CD4-positive, alpha-beta memory T cell (primary cell): ENCODE results near the gene ZNF74. TPM values are rescaled to one million over a fixed set of nuclear protein-coding genes. Genes with fewer than 3 reads are reported as not detected.
"Not testable (repeated sequence)": the region's sequence is repeated elsewhere in the genome, so short reads cannot be mapped to it uniquely, and the experiment has no call there.

Experiments
- CTCF ChIA-PET: fragments of 350-600 bp; sonication (Branson Sonifier 250); formaldehyde crosslinking; loops from one replicate; lab custom pipeline; 2021; ENCODE audit warnings: inconsistent platforms; ENCODE audit not compliant: partially characterized antibody; lab: Charles Lee
- POLR2A ChIA-PET: fragments of 350-600 bp; sonication (Branson Sonifier 250); formaldehyde crosslinking; loops from one replicate; lab custom pipeline; 2021; ENCODE audit not compliant: partially characterized antibody; lab: Charles Lee
- DNase-seq, 5 donors: peaks; one replicate each; pipeline versions ENCODE4 v3.0.0 to v3.0.0-alpha.2; 2020 to 2022; ENCODE audit warnings: mixed read lengths in 1 of 5
- H3K27ac ChIP-seq: one replicate; pipeline ENCODE4 v1.7.0; 2013; ENCODE audit warnings: low read depth, low read length
- H3K27me3 ChIP-seq: 2 replicates; pipeline ENCODE4 v1.7.0; 2013; ENCODE audit warnings: mild to moderate bottlenecking, low read length, moderate library complexity; ENCODE audit not compliant: insufficient read depth
- H3K36me3 ChIP-seq: 2 replicates; pipeline ENCODE4 v1.7.0; 2013; ENCODE audit warnings: mild to moderate bottlenecking, low read length, moderate library complexity; ENCODE audit not compliant: insufficient read depth
- H3K4me1 ChIP-seq: 2 replicates; pipeline ENCODE4 v1.7.0; 2013; ENCODE audit warnings: mild to moderate bottlenecking, low read length, moderate library complexity; ENCODE audit not compliant: insufficient read depth
- H3K4me3 ChIP-seq, 2 donors: one replicate each; pipeline ENCODE4 v1.7.0; 2013; ENCODE audit warnings: low read length in 2 of 2, mild to moderate bottlenecking in 1 of 2
- H3K9me3 ChIP-seq, 2 donors: one replicate each; pipeline ENCODE4 v1.7.0; 2013; ENCODE audit warnings: low read length in 2 of 2, control low read depth in 1 of 2; ENCODE audit not compliant: control insufficient read depth in 1 of 2
- H3K27ac Mint-ChIP-seq, 7 donors: one replicate each; pipeline ENCODE4 v1.8.0; 2020 to 2021; ENCODE audit warnings: mixed read lengths in 7 of 7, mild to moderate bottlenecking in 6 of 7, inconsistent platforms in 3 of 7, moderate library complexity in 3 of 7
- H3K27me3 Mint-ChIP-seq, 2 donors: one replicate each; pipeline ENCODE4 v1.8.0; 2020 to 2021; ENCODE audit warnings: mixed read lengths in 2 of 2
- H3K36me3 Mint-ChIP-seq, 2 donors: one replicate each; pipeline ENCODE4 v1.8.0; 2020 to 2021; ENCODE audit warnings: mixed read lengths in 2 of 2, inconsistent platforms in 1 of 2, mild to moderate bottlenecking in 1 of 2
- H3K4me1 Mint-ChIP-seq, 4 donors: one replicate each; pipeline ENCODE4 v1.8.0; 2020 to 2021; ENCODE audit warnings: mixed read lengths in 4 of 4, mild to moderate bottlenecking in 1 of 4
- H3K4me3 Mint-ChIP-seq, 8 donors: one replicate each; pipeline ENCODE4 v1.8.0; 2020 to 2021; ENCODE audit warnings: mixed read lengths in 8 of 8, mild to moderate bottlenecking in 7 of 8, moderate library complexity in 6 of 8, inconsistent platforms in 3 of 8
- H3K9me3 Mint-ChIP-seq, 8 donors: one replicate each; pipeline ENCODE4 v1.8.0; 2020 to 2021; ENCODE audit warnings: mixed read lengths in 8 of 8, mild to moderate bottlenecking in 5 of 8, inconsistent platforms in 3 of 8, moderate library complexity in 1 of 8
- intact Hi-C: fragments of 100-400 bp; cut with micrococcal nuclease; formaldehyde crosslinking; loops from one replicate; pipeline ENCODE4 v1.15.1; 2023
- polyA plus RNA-seq, 2 donors: library from polyadenylated mRNA; unstranded; fragments of 300-500 nt; fragmentation: Illumina TruSeq; gene quantifications; one replicate each; pipeline ENCODE4 v1.2.3, GENCODE V29; 2021
- total RNA-seq, 2 experiments: library from RNA; stranded (reverse); gene quantifications; one replicate each; pipeline ENCODE4 v1.2.3, GENCODE V29; 2021

ZNF74 gene
- total and polyA plus RNA-seq, 4 experiments from 2014 or later: 3.0 to 17.4 (median 13.3) TPM

DNA sequence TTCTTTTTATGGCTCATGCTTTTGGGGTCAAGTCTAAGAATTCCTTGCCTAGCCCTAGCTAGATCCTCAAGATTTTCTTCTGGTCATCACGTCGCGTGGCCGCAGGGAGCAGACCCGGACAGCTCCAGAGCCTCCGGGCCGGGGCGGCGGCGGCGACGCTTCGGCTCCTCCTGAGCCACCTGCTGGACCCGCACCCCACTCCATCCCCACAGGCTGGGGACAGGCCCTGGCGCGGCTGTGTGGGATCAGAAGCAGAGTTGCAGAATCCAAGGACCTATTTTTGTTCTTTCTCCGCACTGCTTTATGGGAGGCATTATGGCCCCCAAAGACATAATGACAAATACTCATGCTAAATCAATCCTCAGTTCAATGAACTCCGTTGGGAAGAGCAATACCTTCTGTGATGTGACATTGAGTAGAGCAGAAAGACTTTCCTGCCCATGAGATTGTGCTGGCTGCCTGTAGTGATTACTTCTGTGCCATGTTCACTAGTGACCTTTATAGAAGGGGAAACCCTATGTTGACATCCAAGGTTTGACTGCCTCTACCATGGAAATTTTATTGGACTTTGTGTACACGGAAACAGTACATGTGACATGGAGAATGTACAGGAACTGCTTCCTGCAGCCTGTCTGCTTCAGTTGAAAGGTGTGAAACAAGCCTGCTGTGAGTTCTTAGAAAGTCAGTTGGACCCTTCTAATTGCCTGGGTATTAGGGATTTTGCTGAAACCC lies 56.0 kb downstream of the ZNF74 start:
- Histone ChIP-seq H3K4me1 (no peaks in the 10 kb centered on the region), H3K27me3 (no peaks in the 10 kb centered on the region), H3K27ac (no peak overlapping the region), H3K9me3 (no peaks in the 10 kb centered on the region), H3K4me3 (no peak overlapping the region), H3K36me3 (peaks cover 14% of the 10 kb centered on the region)
- peak overlapping the region in 1 of 7 donors; percentile 29 for H3K27ac Mint-ChIP-seq
- no peak for DNase-seq
- ChIA-PET CTCF (interaction anchor here (1.0 kb wide), 1 partner anchor 32 kb away, joined by 3 read pairs; no protein-coding TSS in a partner anchor), POLR2A (interaction anchor here (1.4 kb wide), 1 partner anchor 9 kb away, joined by 5 read pairs; no protein-coding TSS in a partner anchor)
- H3K9me3 Mint-ChIP-seq: no peaks in the 10 kb centered on the region
- intact Hi-C loops: no loop called here
- H3K27me3 Mint-ChIP-seq: no peaks in the 10 kb centered on the region
- H3K4me1 Mint-ChIP-seq: peaks cover 0 to 4% (median 0%) of the 10 kb centered on the region in 4 donors
- H3K36me3 Mint-ChIP-seq: peaks cover 22 to 31% of the 10 kb centered on the region in 2 donors
- no peak overlapping the region for H3K4me3 Mint-ChIP-seq

DNA sequence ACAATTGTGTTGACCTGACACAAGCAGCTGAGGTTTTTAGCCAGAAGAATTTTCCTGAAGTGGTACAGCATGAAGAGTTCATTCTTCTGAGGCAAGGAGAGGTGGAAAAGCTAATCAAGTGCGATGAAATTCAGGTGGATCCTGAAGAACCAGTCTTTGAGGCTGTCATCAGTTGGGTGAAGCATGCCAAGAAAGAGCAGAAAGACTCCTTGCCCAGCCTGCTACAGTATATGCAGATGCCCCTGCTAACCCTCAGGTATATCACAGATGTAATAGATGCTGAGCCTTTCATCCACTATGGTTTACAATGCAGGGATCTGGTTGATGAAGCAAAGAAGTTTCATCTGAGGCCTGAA lies 56.6 kb downstream of the ZNF74 start:
- DNase-seq: no peak
- Histone ChIP-seq H3K27me3 (no peaks in the 10 kb centered on the region), H3K27ac (no peak overlapping the region), H3K4me3 (no peak overlapping the region), H3K9me3 (no peaks in the 10 kb centered on the region), H3K36me3 (peaks cover 11% of the 10 kb centered on the region), H3K4me1 (no peaks in the 10 kb centered on the region)
- Mint-ChIP-seq H3K9me3 (no peaks in the 10 kb centered on the region), H3K27me3 (no peaks in the 10 kb centered on the region), H3K4me1 (peaks cover 0 to 7% (median 0%) of the 10 kb centered on the region in 4 donors), H3K27ac (peak overlapping the region in 1 of 7 donors; percentile 29), H3K4me3 (no peak overlapping the region), H3K36me3 (peaks cover 26 to 36% of the 10 kb centered on the region in 2 donors)
- ChIA-PET POLR2A (interaction anchor here (1.4 kb wide), 1 partner anchor 10 kb away, joined by 5 read pairs; no protein-coding TSS in a partner anchor), CTCF (interaction anchor here (1.0 kb wide), 1 partner anchor 32 kb away, joined by 3 read pairs; no protein-coding TSS in a partner anchor)
- intact Hi-C loops: no loop called here

DNA sequence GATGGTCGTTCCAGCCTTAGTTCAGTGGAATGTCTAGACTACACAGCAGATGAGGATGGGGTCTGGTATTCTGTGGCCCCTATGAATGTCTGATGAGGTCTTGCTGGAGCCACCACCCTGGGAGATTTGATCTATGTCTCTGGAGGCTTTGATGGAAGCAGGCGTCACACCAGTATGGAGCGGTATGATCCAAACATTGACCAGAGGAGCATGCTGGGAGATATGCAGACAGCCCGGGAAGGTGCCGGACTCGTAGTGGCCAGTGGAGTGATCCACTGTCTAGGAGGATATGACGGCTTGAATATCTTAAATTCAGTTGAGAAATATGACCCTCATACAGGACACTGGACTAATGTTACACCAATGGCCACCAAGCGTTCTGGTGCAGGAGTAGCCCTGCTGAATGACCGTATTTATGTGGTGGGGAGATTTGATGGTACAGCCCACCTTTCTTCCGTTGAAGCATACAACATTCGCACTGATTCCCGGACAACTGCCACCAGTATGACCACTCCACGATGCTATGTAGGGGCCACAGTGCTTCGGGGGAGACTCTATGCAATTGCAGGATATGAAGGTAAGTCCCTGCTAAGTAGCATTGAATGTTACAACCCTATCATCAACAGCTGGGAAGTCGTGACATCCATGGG lies 57.3 kb downstream of the ZNF74 start:
- H3K4me3 ChIP-seq, H3K9me3 Mint-ChIP-seq, H3K27ac Mint-ChIP-seq, H3K4me3 Mint-ChIP-seq, H3K36me3 ChIP-seq, H3K9me3 ChIP-seq, H3K4me1 ChIP-seq, DNase-seq, H3K27me3 ChIP-seq, H3K27ac ChIP-seq, intact Hi-C loops, POLR2A ChIA-PET, H3K27me3 Mint-ChIP-seq: not testable (repeated sequence)
- peaks cover 32 to 40% of the 10 kb centered on the region in 2 donors for H3K36me3 Mint-ChIP-seq
- peaks cover 6 to 14% (median 6%) of the 10 kb centered on the region in 4 donors for H3K4me1 Mint-ChIP-seq
- CTCF ChIA-PET: interaction anchor here (1.0 to 1.4 kb wide), 2 partner anchors 33 kb away, joined by 3 read pairs; no protein-coding TSS in a partner anchor

DNA sequence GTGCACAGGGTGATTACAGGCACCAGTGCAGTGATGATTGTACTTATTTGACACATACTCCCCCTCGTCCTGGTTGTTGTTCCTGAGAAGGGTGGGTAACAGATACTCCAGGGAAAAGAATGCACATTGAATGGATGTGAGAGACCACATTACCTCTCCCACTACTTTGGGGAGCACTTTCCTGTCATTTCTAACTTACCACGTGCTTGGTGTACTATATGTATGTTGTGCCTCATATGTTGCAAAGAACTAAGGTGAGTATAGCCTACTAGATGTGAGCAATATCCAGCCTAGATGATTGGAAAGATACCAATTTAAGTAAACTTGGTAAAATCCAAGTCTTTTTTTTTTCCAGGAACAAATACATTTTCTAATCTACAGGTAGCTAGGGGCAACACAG lies 58.0 kb downstream of the ZNF74 start:
- no peak overlapping the region for H3K27ac ChIP-seq
- H3K9me3 Mint-ChIP-seq: no peaks in the 10 kb centered on the region
- no peak for DNase-seq
- intact Hi-C loops: no loop called here
- H3K27ac Mint-ChIP-seq: peak overlapping the region in 1 of 7 donors; percentile 16
- ChIA-PET POLR2A (no interaction called here), CTCF (interaction anchor here (1.4 kb wide), 1 partner anchor 34 kb away, joined by 3 read pairs; no protein-coding TSS in a partner anchor)
- H3K36me3 Mint-ChIP-seq: peaks cover 30 to 42% of the 10 kb centered on the region in 2 donors
- H3K9me3 ChIP-seq: no peaks in the 10 kb centered on the region
- H3K36me3 ChIP-seq: no peaks in the 10 kb centered on the region
- H3K4me3 ChIP-seq: no peak overlapping the region
- H3K4me3 Mint-ChIP-seq: no peak overlapping the region
- no peaks in the 10 kb centered on the region for H3K27me3 ChIP-seq
- H3K4me1 ChIP-seq: peaks cover 9% of the 10 kb centered on the region
- no peaks in the 10 kb centered on the region for H3K27me3 Mint-ChIP-seq
- H3K4me1 Mint-ChIP-seq: peaks cover 9 to 21% (median 12%) of the 10 kb centered on the region in 4 donors

DNA sequence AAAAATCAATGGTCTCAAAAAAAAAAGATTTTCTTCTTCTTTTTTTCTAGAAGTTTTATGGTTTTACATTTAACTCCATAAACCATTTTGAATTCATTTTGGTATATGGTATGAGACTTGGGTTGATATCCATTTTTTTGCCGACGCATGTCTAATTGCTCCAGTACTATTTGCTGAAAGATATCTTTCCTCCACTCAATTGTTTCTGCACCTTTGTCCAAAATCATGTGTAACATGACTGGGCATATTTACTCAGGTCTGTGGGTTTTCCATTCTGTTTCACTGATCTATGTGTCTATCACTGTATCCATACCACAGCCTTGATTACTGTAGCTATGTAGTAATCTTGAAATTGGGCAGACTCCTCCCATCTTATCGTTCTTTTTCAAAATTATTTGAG lies 59.3 kb downstream of the ZNF74 start:
- H3K27me3 ChIP-seq: no peaks in the 10 kb centered on the region
- H3K27me3 Mint-ChIP-seq: no peaks in the 10 kb centered on the region
- no peak overlapping the region for H3K4me3 ChIP-seq
- H3K4me1 ChIP-seq: peaks cover 9% of the 10 kb centered on the region
- H3K27ac ChIP-seq: no peak overlapping the region
- ChIA-PET POLR2A (no interaction called here), CTCF (interaction anchor here (0.7 to 4.9 kb wide), 4 partner anchors 12 to 297 kb away, joined by 3 to 107 read pairs (median 18); no protein-coding TSS in a partner anchor)
- H3K36me3 ChIP-seq: peaks cover 5% of the 10 kb centered on the region
- peak overlapping the region in 1 of 8 donors; percentile 18 for H3K4me3 Mint-ChIP-seq
- H3K36me3 Mint-ChIP-seq: peaks cover 33 to 46% of the 10 kb centered on the region in 2 donors
- DNase-seq: no peak
- peaks cover 9 to 28% (median 12%) of the 10 kb centered on the region in 4 donors for H3K4me1 Mint-ChIP-seq
- H3K9me3 Mint-ChIP-seq: no peaks in the 10 kb centered on the region
- H3K9me3 ChIP-seq: no peaks in the 10 kb centered on the region
- intact Hi-C loops: no loop called here
- no peak overlapping the region for H3K27ac Mint-ChIP-seq

DNA sequence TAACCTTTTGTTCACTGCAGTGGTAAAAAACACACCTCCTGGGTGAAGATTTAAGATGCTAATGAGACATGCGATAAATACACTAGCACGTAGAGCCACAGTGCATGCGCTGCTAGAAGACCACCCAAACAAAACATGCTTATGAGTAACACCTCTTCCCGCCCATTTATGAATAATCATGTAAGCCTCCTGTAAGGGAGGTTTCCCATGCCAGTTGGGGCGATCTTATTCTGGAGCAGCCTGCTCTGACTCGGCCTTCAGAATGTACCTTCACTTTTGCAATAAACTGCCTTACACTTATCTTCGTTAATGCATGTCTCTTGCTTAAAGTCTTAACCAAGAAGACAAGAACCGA lies 61.7 kb downstream of the ZNF74 start:
- CTCF ChIA-PET: interaction anchor here (0.8 to 4.9 kb wide), 21 partner anchors 9 to 299 kb away, joined by 3 to 107 read pairs (median 4); partner anchors contain the start of gene MED15
- H3K4me1 ChIP-seq: peaks cover 25% of the 10 kb centered on the region
- H3K4me3 ChIP-seq: no peak overlapping the region
- H3K27me3 ChIP-seq: no peaks in the 10 kb centered on the region
- no peaks in the 10 kb centered on the region for H3K9me3 Mint-ChIP-seq
- H3K36me3 Mint-ChIP-seq: peaks cover 43 to 54% of the 10 kb centered on the region in 2 donors
- intact Hi-C loops: loop anchor here (1.0 to 2.0 kb wide), 3 partner anchors 26 to 41 kb away; no protein-coding TSS in a partner anchor
- DNase-seq: no peak
- H3K27me3 Mint-ChIP-seq: no peaks in the 10 kb centered on the region
- peaks cover 15 to 44% (median 21%) of the 10 kb centered on the region in 4 donors for H3K4me1 Mint-ChIP-seq
- H3K36me3 ChIP-seq: peaks cover 5% of the 10 kb centered on the region
- POLR2A ChIA-PET: interaction anchor here (1.4 to 3.3 kb wide), 4 partner anchors 9 to 104 kb away, joined by 4 to 14 read pairs (median 10); partner anchors contain the start of gene MED15
- H3K27ac Mint-ChIP-seq: no peak overlapping the region
- H3K9me3 ChIP-seq: no peaks in the 10 kb centered on the region
- H3K27ac ChIP-seq: no peak overlapping the region
- H3K4me3 Mint-ChIP-seq: no peak overlapping the region
